ENCODE results near the gene PPIF.

The PPIF gene

GRCh38 chr10:79347226-79347893 lies at the start of gene PPIF:
TSS of gene PPIF (plus strand) at chr10:79347469. CDS start at chr10:79347549, 80 bp downstream.
- peak; percentile 87 for DNase-seq (ENCODE audit: low read depth)

- peak; percentile 98 for DNase-seq (ENCODE audit: low read depth)
These were observed 48.6 kb upstream of the PPIF start for GRCh38 chr10:79298403-79299244.

- DNase-seq (ENCODE audit: low read depth): peak; percentile 91
These were observed 47.6 kb upstream of the PPIF start for GRCh38 chr10:79299397-79300241.

GRCh38 chr10:79300711-79301110 lies 46.6 kb upstream of the PPIF start:
- no peak for DNase-seq (ENCODE audit: low read depth)

- DNase-seq (ENCODE audit: low read depth): no peak
These were observed 45.3 kb upstream of the PPIF start for GRCh38 chr10:79301754-79302530.

- DNase-seq (ENCODE audit: low read depth): no peak
These were observed 43.4 kb upstream of the PPIF start for GRCh38 chr10:79303631-79304478.

- DNase-seq (ENCODE audit: low read depth): no peak
These were observed 42.7 kb upstream of the PPIF start for GRCh38 chr10:79304479-79305087.

- DNase-seq (ENCODE audit: low read depth): no peak
These were observed 41.8 kb upstream of the PPIF start for GRCh38 chr10:79305515-79305914.

GRCh38 chr10:79305988-79306387 lies 41.3 kb upstream of the PPIF start:
- DNase-seq (ENCODE audit: low read depth): no peak

- no peak for DNase-seq (ENCODE audit: low read depth)
These were observed 40.5 kb upstream of the PPIF start for GRCh38 chr10:79306644-79307220.

GRCh38 chr10:79308016-79308415 lies 39.3 kb upstream of the PPIF start:
- DNase-seq (ENCODE audit: low read depth): no peak

GRCh38 chr10:79308969-79309665 lies 38.2 kb upstream of the PPIF start:
- no peak for DNase-seq (ENCODE audit: low read depth)

- DNase-seq (ENCODE audit: low read depth): no peak
These were observed 36.9 kb upstream of the PPIF start for GRCh38 chr10:79310200-79310865.

- peak; percentile 68 for DNase-seq (ENCODE audit: low read depth)
These were observed 36.2 kb upstream of the PPIF start for GRCh38 chr10:79310911-79311573.

GRCh38 chr10:79311581-79312407 lies 35.5 kb upstream of the PPIF start:
- no peak for DNase-seq (ENCODE audit: low read depth)

- no peak for DNase-seq (ENCODE audit: low read depth)
These were observed 34.6 kb upstream of the PPIF start for GRCh38 chr10:79312601-79313187.

- DNase-seq (ENCODE audit: low read depth): no peak
These were observed 33.9 kb upstream of the PPIF start for GRCh38 chr10:79313320-79313719.
